Ishikawa (cell line): ENCODE measurements around the gene SETD7.

Source experiments
- CEBPB ChIP-seq: IDR thresholded peaks from 2 replicates; pipeline ENCODE4 v1.6.1; 2012
- CREB1 ChIP-seq: IDR thresholded peaks from 2 replicates; pipeline ENCODE4 v1.6.1; 2012; ENCODE audit warnings: low read depth
- EGR1 ChIP-seq: IDR thresholded peaks from 2 replicates; pipeline ENCODE4 v1.6.1; 2012
- EP300 ChIP-seq: IDR thresholded peaks from 2 replicates; pipeline ENCODE4 v1.6.1; 2012; ENCODE audit warnings: borderline replicate concordance
- FOXM1 ChIP-seq: IDR thresholded peaks from 2 replicates; pipeline ENCODE4 v1.6.1; 2012; ENCODE audit warnings: low read depth, borderline replicate concordance
- MAX ChIP-seq: IDR thresholded peaks from 2 replicates; pipeline ENCODE4 v1.6.1; 2012
- NFIC ChIP-seq: IDR thresholded peaks from 2 replicates; pipeline ENCODE4 v1.6.1; 2012
- RAD21 ChIP-seq: IDR thresholded peaks from 2 replicates; pipeline ENCODE4 v1.6.1; 2012; ENCODE audit warnings: low read depth
- REST ChIP-seq: IDR thresholded peaks from 2 replicates; pipeline ENCODE4 v1.6.1; 2012; ENCODE audit warnings: low read depth, mild to moderate bottlenecking
- TAF1 ChIP-seq: IDR thresholded peaks from 2 replicates; pipeline ENCODE4 v1.6.1; 2012; ENCODE audit warnings: low read depth, mild to moderate bottlenecking
- TCF12 ChIP-seq: IDR thresholded peaks from 2 replicates; pipeline ENCODE4 v1.6.1; 2012; ENCODE audit warnings: low read depth
- TEAD4 ChIP-seq: IDR thresholded peaks from 2 replicates; pipeline ENCODE4 v1.6.1; 2012
- YY1 ChIP-seq: IDR thresholded peaks from 2 replicates; pipeline ENCODE4 v1.6.1; 2012; ENCODE audit warnings: low read depth
- ZBTB7A ChIP-seq: IDR thresholded peaks from 2 replicates; pipeline ENCODE4 v1.6.1; 2012; ENCODE audit warnings: low read depth
- TF ChIP-seq, protein P1 (sequence below): IDR thresholded peaks from 2 replicates; pipeline ENCODE4 v1.6.1; 2012

The SETD7 gene

DNA sequence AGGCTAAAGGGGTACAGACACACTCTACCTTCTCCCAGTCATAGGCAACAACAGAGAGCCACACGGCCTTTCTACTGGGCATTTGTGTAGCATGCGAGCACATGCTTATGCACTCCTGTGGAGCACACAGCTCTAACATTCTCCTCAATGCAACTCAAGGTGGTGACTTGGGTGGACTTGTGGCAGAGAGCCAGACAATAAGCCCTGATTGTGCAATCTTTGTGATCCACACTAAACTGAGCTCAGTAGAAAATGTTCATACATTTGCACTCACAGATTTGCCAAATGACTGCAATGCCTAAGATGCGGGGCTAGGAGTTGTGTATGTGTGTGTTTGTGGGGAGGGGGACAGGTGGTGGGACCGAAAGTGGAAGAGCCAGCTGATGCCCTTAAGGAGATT, 31.4 kb upstream of the SETD7 start:
- TF ChIP-seq CEBPB (peak; percentile 83), ZBTB7A (no peak)

- no peak for TF ChIP-seq TCF12
- TF ChIP-seq, protein P1, sequence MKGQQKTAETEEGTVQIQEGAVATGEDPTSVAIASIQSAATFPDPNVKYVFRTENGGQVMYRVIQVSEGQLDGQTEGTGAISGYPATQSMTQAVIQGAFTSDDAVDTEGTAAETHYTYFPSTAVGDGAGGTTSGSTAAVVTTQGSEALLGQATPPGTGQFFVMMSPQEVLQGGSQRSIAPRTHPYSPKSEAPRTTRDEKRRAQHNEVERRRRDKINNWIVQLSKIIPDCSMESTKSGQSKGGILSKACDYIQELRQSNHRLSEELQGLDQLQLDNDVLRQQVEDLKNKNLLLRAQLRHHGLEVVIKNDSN = no peak
Observed at GRCh38 chr4:139585473-139585872, 29.5 kb upstream of the SETD7 start.

- TF ChIP-seq, protein P1 = no peak
- TF ChIP-seq REST = no peak
- TF ChIP-seq CREB1 = no peak
- TF ChIP-seq EGR1 = no peak
- TF ChIP-seq ZBTB7A = no peak
- TF ChIP-seq EP300 = no peak
- TF ChIP-seq RAD21 = no peak
- no peak for TF ChIP-seq MAX
- no peak for TF ChIP-seq TCF12
- no peak for TF ChIP-seq TEAD4
- TF ChIP-seq NFIC = no peak
- TF ChIP-seq TAF1 = no peak
- TF ChIP-seq YY1 = no peak
- TF ChIP-seq CEBPB = no peak
- TF ChIP-seq FOXM1 = no peak
Observed at GRCh38 chr4:139584784-139585183, 28.8 kb upstream of the SETD7 start.

- TF ChIP-seq MAX = no peak
- TF ChIP-seq, protein P1 = no peak
Observed at GRCh38 chr4:139584013-139584412, 28.0 kb upstream of the SETD7 start.

DNA sequence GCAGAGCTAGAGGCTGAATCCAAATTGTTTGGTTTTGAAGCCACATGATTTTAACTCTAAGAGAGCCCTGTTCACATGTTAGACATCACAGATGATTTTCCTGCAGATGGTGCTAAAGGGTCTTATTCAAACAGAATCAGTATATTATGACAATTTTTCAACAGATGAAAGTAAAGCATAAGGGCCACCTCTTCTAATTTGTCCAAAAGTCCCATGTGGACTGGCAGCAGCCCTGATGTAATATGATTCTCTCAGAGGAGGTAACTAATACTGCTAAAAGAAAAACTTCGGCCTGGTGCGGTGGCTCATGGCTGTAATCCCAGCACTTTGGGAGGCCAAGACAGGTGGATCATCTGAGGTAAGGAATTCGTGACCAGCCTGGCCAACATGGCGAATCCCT, 26.0 kb upstream of the SETD7 start:
- TF ChIP-seq TAF1 = no peak
- TF ChIP-seq NFIC = no peak
- no peak for TF ChIP-seq CREB1
- no peak for TF ChIP-seq YY1
- no peak for TF ChIP-seq FOXM1
- TF ChIP-seq, protein P1 = no peak
- no peak for TF ChIP-seq REST

DNA sequence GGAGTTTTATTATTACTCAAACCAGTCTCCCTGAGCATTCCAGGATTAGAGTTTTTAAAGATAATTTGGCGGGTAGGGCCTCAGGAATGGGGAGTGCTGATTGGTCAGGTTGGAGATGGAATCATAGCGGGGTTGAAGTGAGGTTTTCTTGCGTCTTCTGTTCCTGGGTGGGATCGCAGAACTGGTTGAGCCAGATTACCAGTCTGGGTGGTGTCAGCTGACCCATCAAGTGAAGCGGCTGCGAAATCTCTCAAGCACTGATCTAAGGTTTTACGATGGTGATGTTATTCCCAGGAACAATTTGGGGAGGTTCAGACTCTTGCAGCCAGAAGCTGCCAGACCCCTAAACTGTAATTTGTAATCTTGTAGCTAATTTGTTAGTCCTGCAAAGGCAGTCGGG, 25.1 kb upstream of the SETD7 start:
- TF ChIP-seq CREB1 (no peak), MAX (no peak), FOXM1 (no peak)
- TF ChIP-seq, protein P1 = no peak
